GM19193 (cell line): ENCODE measurements around the gene SS18L1.

Experiments used
- POLR2A ChIP-seq: IDR thresholded peaks from 4 replicates; pipeline ENCODE4 v1.6.1; 2011; ENCODE audit not compliant: insufficient read depth, insufficient read length; ENCODE audit errors: extremely low read depth

The SS18L1 gene

GRCh38 chr20:62156254-62156556, 12.6 kb downstream of the SS18L1 start:
- no peak for TF ChIP-seq POLR2A

- no peak for TF ChIP-seq POLR2A
These were observed 13.2 kb downstream of the SS18L1 start for GRCh38 chr20:62156592-62157386.

- TF ChIP-seq POLR2A, result no peak
These were observed 14.0 kb downstream of the SS18L1 start for GRCh38 chr20:62157387-62158087.

GRCh38 chr20:62158088-62158400, 14.5 kb downstream of the SS18L1 start:
- TF ChIP-seq POLR2A, result no peak

GRCh38 chr20:62158541-62158940, 15.0 kb downstream of the SS18L1 start:
- TF ChIP-seq POLR2A, result no peak

GRCh38 chr20:62159052-62159451, 15.5 kb downstream of the SS18L1 start:
- no peak for TF ChIP-seq POLR2A

- no peak for TF ChIP-seq POLR2A
These were observed 16.3 kb downstream of the SS18L1 start for GRCh38 chr20:62159839-62160238.

- no peak for TF ChIP-seq POLR2A
These were observed 16.7 kb downstream of the SS18L1 start for GRCh38 chr20:62160253-62160652.

- no peak for TF ChIP-seq POLR2A
These were observed 17.3 kb downstream of the SS18L1 start for GRCh38 chr20:62160876-62161275.

GRCh38 chr20:62161347-62161746, 17.8 kb downstream of the SS18L1 start:
- TF ChIP-seq POLR2A, result no peak

GRCh38 chr20:62162765-62163484, 19.4 kb downstream of the SS18L1 start:
- TF ChIP-seq POLR2A, result no peak

- TF ChIP-seq POLR2A, result no peak
These were observed 19.9 kb downstream of the SS18L1 start for GRCh38 chr20:62163485-62163865.

GRCh38 chr20:62163986-62164762, 20.6 kb downstream of the SS18L1 start:
- no peak for TF ChIP-seq POLR2A

- no peak for TF ChIP-seq POLR2A
These were observed 21.6 kb downstream of the SS18L1 start for GRCh38 chr20:62164879-62165761.
